ENCODE data around the gene PALS1.
A peak's percentile ranks its signal among the peaks of the same experiment; 100 is the strongest.

PALS1 gene

DNA sequence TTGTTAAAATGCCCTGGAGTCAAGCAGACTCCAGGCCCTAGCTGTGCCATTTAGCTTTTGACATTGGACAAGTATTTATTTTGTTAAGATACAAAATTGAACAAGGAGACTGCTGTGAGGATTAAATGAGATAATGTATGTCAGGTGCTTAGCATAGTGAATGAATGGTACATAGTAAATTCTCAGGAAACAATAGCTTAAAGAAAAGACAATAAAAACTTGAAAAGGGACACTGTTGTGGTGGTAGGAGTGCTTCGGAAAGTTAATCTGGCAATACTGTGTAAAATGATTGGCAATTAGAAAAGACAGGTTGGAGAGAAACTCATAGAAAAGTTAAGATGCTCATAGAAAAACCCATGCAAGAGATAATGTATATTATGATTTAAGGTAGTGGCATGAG lies 19.7 kb downstream of the PALS1 start (continued):
- TF ChIP-seq, protein P1, sequence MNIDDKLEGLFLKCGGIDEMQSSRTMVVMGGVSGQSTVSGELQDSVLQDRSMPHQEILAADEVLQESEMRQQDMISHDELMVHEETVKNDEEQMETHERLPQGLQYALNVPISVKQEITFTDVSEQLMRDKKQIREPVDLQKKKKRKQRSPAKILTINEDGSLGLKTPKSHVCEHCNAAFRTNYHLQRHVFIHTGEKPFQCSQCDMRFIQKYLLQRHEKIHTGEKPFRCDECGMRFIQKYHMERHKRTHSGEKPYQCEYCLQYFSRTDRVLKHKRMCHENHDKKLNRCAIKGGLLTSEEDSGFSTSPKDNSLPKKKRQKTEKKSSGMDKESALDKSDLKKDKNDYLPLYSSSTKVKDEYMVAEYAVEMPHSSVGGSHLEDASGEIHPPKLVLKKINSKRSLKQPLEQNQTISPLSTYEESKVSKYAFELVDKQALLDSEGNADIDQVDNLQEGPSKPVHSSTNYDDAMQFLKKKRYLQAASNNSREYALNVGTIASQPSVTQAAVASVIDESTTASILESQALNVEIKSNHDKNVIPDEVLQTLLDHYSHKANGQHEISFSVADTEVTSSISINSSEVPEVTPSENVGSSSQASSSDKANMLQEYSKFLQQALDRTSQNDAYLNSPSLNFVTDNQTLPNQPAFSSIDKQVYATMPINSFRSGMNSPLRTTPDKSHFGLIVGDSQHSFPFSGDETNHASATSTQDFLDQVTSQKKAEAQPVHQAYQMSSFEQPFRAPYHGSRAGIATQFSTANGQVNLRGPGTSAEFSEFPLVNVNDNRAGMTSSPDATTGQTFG (tag by site-specific recombination; IDR thresholded peaks at IDR 0.05; ENCODE audit: borderline replicate concordance): no peak

DNA sequence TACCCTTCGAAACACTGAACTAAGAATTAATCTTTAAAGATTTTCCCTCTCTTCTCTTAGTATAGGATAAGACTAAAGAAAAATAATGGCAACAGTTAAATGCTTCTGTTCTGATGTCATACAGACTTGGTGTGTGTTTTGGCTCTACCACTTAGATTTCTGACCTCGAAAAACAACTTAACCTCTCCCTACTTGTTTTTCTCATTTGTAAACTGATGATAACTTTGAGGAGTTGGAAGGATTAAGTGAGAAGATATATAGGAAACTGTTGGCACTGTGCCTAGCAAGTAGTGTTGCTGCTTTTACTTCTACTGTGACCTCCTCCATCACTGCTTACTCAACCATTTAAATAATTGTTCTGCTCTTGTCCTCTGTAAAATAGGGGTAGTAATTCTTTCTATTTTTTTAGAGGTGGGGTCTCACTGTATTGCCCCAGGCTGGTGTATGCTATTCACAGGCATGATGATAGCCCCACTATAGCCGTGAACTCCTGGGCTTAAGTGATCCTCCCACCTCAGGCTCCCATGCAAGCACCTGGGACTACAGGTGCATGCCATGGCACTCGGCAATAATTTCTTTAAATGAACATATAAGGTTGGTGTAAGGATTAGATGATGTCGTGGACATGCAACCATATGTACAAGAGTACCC lies 22.4 kb downstream of the PALS1 start:
- peaks cover 0 to 3% of the 10 kb centered on the region in 2 experiments; a peak in 1 of 3 replicates for H3K36me3 ChIP-seq (ENCODE audit: control insufficient read depth in 2 of 2, insufficient read depth in 1 of 2, low read length in 2 of 2)
- peak; percentile 83 for TF ChIP-seq ZNF629 (tag by site-specific recombination; IDR thresholded peaks at IDR 0.05)
- TF ChIP-seq, protein P2, sequence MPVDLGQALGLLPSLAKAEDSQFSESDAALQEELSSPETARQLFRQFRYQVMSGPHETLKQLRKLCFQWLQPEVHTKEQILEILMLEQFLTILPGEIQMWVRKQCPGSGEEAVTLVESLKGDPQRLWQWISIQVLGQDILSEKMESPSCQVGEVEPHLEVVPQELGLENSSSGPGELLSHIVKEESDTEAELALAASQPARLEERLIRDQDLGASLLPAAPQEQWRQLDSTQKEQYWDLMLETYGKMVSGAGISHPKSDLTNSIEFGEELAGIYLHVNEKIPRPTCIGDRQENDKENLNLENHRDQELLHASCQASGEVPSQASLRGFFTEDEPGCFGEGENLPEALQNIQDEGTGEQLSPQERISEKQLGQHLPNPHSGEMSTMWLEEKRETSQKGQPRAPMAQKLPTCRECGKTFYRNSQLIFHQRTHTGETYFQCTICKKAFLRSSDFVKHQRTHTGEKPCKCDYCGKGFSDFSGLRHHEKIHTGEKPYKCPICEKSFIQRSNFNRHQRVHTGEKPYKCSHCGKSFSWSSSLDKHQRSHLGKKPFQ (tag by site-specific recombination; IDR thresholded peaks at IDR 0.05): no peak
- TF ChIP-seq KLF16 (tag by site-specific recombination; IDR thresholded peaks at IDR 0.05): no peak
- no peak for TF ChIP-seq ZNF132 (tag by site-specific recombination; IDR thresholded peaks at IDR 0.05; ENCODE audit: borderline replicate concordance)
- TF ChIP-seq ZNF311 (tag by site-specific recombination; IDR thresholded peaks at IDR 0.05; ENCODE audit: borderline replicate concordance): no peak
- TF ChIP-seq FEZF1 (tag by site-specific recombination; IDR thresholded peaks at IDR 0.05): peak; percentile 86
- TF ChIP-seq ZNF600 (tag by site-specific recombination; IDR thresholded peaks at IDR 0.05): peak; percentile 50; the same call in 1 of the 2 replicates
- TF ChIP-seq ZNF248 (tag by site-specific recombination; IDR thresholded peaks at IDR 0.05): no peak
- TF ChIP-seq ZNF202 (tag by site-specific recombination; IDR thresholded peaks at IDR 0.05; ENCODE audit: borderline replicate concordance): no peak
- TF ChIP-seq, protein P3, sequence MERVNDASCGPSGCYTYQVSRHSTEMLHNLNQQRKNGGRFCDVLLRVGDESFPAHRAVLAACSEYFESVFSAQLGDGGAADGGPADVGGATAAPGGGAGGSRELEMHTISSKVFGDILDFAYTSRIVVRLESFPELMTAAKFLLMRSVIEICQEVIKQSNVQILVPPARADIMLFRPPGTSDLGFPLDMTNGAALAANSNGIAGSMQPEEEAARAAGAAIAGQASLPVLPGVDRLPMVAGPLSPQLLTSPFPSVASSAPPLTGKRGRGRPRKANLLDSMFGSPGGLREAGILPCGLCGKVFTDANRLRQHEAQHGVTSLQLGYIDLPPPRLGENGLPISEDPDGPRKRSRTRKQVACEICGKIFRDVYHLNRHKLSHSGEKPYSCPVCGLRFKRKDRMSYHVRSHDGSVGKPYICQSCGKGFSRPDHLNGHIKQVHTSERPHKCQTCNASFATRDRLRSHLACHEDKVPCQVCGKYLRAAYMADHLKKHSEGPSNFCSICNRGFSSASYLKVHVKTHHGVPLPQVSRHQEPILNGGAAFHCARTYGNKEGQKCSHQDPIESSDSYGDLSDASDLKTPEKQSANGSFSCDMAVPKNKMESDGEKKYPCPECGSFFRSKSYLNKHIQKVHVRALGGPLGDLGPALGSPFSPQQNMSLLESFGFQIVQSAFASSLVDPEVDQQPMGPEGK (tag by site-specific recombination; IDR thresholded peaks at IDR 0.05): no peak
- no peak for TF ChIP-seq GLIS1 (tag by site-specific recombination; IDR thresholded peaks at IDR 0.05)
- TF ChIP-seq ZNF623 (tag by site-specific recombination; IDR thresholded peaks at IDR 0.05): no peak
- TF ChIP-seq KLF8 (tag by site-specific recombination; IDR thresholded peaks at IDR 0.05): 0 out of 2 replicates have a peak, but pooled peaks have one; percentile 31
- no peak for TF ChIP-seq ZNF596 (tag by site-specific recombination; IDR thresholded peaks at IDR 0.05)
- peak; percentile 74; the same call in 1 of the 2 replicates for TF ChIP-seq ZNF121 (tag by site-specific recombination; IDR thresholded peaks at IDR 0.05)
- no peak for TF ChIP-seq ZNF175 (tag by site-specific recombination; IDR thresholded peaks at IDR 0.05)
- 0 out of 2 replicates have a peak, but pooled peaks have one; percentile 14 for TF ChIP-seq ZNF184 (tag by site-specific recombination; IDR thresholded peaks at IDR 0.05)
- TF ChIP-seq ZNF658 (tag by site-specific recombination; IDR thresholded peaks at IDR 0.05): no peak
- TF ChIP-seq, protein P4, sequence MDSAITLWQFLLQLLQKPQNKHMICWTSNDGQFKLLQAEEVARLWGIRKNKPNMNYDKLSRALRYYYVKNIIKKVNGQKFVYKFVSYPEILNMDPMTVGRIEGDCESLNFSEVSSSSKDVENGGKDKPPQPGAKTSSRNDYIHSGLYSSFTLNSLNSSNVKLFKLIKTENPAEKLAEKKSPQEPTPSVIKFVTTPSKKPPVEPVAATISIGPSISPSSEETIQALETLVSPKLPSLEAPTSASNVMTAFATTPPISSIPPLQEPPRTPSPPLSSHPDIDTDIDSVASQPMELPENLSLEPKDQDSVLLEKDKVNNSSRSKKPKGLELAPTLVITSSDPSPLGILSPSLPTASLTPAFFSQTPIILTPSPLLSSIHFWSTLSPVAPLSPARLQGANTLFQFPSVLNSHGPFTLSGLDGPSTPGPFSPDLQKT (IDR thresholded peaks at IDR 0.05; ENCODE audit: borderline replicate concordance, low read depth, low read length): no peak
- TF ChIP-seq, protein P5, sequence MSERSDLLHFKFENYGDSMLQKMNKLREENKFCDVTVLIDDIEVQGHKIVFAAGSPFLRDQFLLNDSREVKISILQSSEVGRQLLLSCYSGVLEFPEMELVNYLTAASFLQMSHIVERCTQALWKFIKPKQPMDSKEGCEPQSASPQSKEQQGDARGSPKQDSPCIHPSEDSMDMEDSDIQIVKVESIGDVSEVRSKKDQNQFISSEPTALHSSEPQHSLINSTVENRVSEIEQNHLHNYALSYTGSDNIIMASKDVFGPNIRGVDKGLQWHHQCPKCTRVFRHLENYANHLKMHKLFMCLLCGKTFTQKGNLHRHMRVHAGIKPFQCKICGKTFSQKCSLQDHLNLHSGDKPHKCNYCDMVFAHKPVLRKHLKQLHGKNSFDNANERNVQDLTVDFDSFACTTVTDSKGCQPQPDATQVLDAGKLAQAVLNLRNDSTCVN (tag by site-specific recombination; optimal IDR thresholded peaks at IDR 0.05): no peak
- no peak for TF ChIP-seq SP7 (tag by site-specific recombination; IDR thresholded peaks at IDR 0.05)
- TF ChIP-seq GLI2 (tag by site-specific recombination; IDR thresholded peaks at IDR 0.05; ENCODE audit: borderline replicate concordance, low read depth): peak; percentile 57; the same call in 1 of the 2 replicates
- TF ChIP-seq, protein P6, sequence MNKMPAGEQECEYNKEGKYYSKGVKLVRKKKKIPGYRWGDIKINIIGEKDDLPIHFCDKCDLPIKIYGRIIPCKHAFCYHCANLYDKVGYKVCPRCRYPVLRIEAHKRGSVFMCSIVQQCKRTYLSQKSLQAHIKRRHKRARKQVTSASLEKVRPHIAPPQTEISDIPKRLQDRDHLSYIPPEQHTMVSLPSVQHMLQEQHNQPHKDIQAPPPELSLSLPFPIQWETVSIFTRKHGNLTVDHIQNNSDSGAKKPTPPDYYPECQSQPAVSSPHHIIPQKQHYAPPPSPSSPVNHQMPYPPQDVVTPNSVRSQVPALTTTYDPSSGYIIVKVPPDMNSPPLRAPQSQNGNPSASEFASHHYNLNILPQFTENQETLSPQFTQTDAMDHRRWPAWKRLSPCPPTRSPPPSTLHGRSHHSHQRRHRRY (tag by site-specific recombination; IDR thresholded peaks at IDR 0.05): no peak
- no peak for TF ChIP-seq ZBTB7A (tag by site-specific recombination; IDR thresholded peaks at IDR 0.05; ENCODE audit: low read depth)

More for the DNA sequence above, 22.4 kb downstream of the PALS1 start:
- CTCF ChIA-PET: no interaction called here
- Histone ChIP-seq H3K4me1 (ENCODE audit: control insufficient read depth, insufficient read depth, low read length) (peaks cover 31% of the 10 kb centered on the region), H3K4me3 (ENCODE audit: low read depth, low read length) (no peak overlapping the region), H3K27ac (ENCODE audit: extremely low read depth, low read depth, low read length) (no peak overlapping the region; the same call in 1 of the 2 replicates), H3K9me3 (ENCODE audit: control insufficient read depth, insufficient read depth, low read depth, low read length) (no peaks in the 10 kb centered on the region)
- POLR2A ChIA-PET: interaction anchor here (0.5 kb wide), 1 partner anchor 26 kb away, joined by 6 read pairs; no protein-coding TSS in a partner anchor
